Left lobe of liver (tissue), 2 donors: ENCODE results near the gene CLSTN3. TPM values are rescaled to one million over a fixed set of nuclear protein-coding genes. Genes with fewer than 3 reads are reported as not detected.
A peak's percentile ranks its signal among the peaks of the same experiment; 100 is the strongest.
"Not testable (repeated sequence)": the region's sequence is repeated elsewhere in the genome, so short reads cannot be mapped to it uniquely, and the experiment has no call there.

Source experiments
- ATAC-seq: fragments of 200-7000 bp; cut with Tn5 transposase; one replicate; pipeline ENCODE4 v1.9.1; 2020; ENCODE audit warnings: mild to moderate bottlenecking, moderate library complexity
- DNase-seq: peaks from one replicate; pipeline ENCODE4 v3.0.0-alpha.2; 2020; ENCODE audit warnings: low spot score
- total RNA-seq: library from RNA; stranded (reverse); gene quantifications from one replicate; pipeline ENCODE4 v1.2.1, GENCODE V29; 2021
- donor health status: DM: no; HTN: no; CAD: no; lungs with moderate emphysema.
- donor health status: DM: no; HTN: yes; CAD: no.

The CLSTN3 gene
- total RNA-seq, 1 donor from 2014 or later = 48.4 TPM

- DNase-seq = no peak
- no peak for ATAC-seq
Measured at GRCh38 chr12:7103837-7104584, 26.2 kb upstream of the CLSTN3 start.

GRCh38 chr12:7106082-7106481 lies 24.1 kb upstream of the CLSTN3 start:
- DNase-seq = no peak
- ATAC-seq = no peak

GRCh38 chr12:7107181-7107580 lies 23.0 kb upstream of the CLSTN3 start:
- DNase-seq, ATAC-seq: not testable (repeated sequence)

DNA sequence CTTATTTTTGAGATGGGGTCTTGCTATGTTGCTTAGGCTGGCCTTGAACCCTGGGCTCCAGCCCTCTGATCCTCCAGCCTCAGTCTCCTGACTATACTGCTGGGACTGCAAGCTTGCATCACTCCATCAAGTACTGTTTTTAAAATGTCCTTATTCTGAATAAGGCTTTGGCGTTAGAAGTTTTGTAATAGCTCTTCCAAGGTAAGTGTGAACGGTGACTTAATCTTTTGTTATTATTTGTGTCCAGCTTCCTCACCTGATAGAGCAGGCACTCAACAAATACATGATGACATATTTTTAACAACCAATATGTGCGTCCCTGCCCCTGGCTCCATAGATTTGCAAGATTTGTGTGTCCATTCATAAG lies 22.6 kb upstream of the CLSTN3 start:
- DNase-seq (no peak), ATAC-seq (no peak)

- DNase-seq = peak; percentile 82
- ATAC-seq = peak; percentile 77
Measured at GRCh38 chr12:7108003-7108795, 22.0 kb upstream of the CLSTN3 start.

DNA sequence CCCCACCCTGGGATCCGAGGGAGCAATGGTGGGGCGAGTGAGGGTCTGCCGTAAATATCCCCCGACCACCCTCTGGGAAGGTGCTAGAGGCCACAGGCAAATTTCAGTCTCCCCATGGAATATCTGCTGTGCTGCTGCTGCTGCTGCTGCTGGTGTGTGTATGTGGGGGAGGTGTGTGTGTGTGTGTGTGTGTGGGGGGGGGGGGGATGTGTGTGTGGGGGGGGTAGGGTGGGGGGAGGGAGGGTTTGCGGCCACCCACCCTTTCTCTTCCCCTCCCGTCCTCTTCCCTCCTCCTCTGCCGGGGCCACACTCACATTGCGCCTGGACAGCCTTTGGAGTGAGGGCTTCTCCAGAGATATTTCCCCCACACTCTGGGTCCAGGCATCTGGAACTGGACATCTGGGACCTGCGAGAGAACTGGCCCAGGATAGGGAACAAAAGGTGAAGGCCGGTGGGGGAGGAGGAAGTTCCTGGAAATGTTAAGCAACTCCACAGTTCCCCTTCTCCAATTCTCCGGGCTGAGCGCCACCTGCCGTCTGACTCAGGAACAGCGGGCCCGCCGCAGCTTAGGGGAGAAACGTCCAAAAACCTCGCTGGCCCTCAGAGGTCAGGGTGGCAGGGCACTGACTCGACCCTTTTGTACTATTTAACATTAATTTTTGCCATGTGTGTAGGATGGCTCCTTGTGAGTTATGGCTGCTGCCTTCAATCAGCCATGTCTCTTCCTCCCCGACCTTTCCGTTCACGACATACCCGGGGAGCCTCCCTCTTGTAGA lies 21.2 kb upstream of the CLSTN3 start, which contains the start of gene C1RL:
Gene C1RL, minus strand, starts transcription at position 419 of the 776 bp plus-strand sequence. Its CDS starts 34 bp downstream, at position 385.
- DNase-seq = peak; percentile 95
- ATAC-seq = peak; percentile 78

DNA sequence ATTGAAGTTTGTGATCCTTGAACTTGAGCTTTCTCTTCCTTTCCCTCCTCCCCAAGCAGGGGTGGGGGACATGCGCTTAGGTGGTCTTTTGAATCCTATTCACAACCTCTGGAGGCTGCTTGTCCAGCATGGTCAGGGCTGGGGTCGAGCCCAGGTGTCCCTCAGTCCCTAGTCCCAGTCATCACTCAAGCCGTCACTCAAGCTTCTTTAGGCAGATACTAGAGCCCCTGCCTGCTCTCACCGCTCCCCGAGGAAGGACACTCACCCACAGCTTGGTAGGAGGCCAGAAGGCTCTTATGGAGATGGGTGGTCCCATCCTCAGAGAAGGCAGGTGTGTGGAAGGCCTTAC lies 20.6 kb upstream of the CLSTN3 start:
- ATAC-seq (no peak), DNase-seq (no peak)

- ATAC-seq (no peak), DNase-seq (no peak)
Measured at GRCh38 chr12:7110661-7111060, 19.5 kb upstream of the CLSTN3 start.

DNA sequence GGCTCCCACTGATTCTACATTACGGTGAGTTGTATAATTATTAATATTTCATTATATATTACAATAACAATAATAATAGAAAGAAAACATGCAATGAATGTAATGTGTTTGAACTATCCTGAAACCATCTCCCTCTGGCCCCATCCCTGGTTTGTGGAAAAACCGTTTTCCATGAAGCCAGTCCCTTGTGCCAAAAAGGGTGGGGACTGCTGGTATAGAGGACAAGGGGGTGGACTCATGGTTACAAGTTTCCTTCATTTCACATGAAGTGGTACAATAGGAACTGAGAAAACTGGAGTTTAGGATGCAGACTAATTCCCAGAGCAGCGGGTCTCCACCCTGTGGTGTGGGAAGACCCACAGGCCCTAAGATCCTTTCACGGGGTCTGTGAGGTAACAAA lies 18.1 kb upstream of the CLSTN3 start:
- ATAC-seq (no peak), DNase-seq (no peak)

GRCh38 chr12:7113389-7113871 lies 16.7 kb upstream of the CLSTN3 start:
- ATAC-seq (peak; percentile 46), DNase-seq (no peak)

- DNase-seq (peak; percentile 42), ATAC-seq (no peak)
Measured at GRCh38 chr12:7114008-7114407, 16.2 kb upstream of the CLSTN3 start.

GRCh38 chr12:7114851-7115250 lies 15.3 kb upstream of the CLSTN3 start:
- DNase-seq (peak; percentile 33), ATAC-seq (no peak)

DNA sequence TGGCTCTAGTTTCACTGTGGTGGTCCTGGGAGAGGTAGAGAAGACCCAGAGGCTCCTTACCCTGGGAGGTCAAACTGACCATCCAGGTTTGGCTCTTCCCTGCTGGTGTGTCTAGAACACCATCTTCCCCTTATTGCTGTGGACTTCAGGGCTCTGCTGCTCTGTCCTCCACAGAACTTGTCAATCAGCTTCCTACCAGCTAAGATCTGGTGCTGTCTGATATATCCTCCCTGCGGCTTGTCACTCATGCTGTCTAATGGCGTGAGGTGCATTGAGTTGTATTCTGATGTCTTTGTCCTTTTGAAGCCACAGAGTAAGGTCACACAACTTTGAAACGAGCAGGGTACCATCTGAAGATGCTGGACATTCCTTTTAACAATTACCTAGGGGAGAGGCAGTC lies 14.0 kb upstream of the CLSTN3 start:
- ATAC-seq = no peak
- DNase-seq = no peak

DNA sequence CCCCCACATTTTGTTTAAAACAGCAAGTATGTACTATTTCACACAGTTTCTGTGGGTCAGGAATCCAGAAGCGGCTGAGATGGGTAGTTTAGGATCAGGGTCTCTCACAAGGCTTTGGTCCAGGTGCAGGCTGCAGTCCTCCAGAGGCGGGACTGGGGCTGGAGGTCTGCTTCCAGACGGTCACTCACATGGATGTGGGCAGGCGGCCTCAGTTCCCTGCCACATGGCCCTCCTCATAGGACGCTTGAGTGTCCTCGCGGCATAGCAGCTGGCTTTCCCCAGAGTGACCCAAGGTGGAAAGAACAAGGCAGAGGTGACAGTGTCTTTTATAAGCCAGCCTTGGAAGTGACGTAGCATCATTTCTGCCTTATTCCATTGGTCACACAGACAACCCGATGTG lies 13.3 kb upstream of the CLSTN3 start:
- no peak for ATAC-seq

GRCh38 chr12:7117670-7118069 lies 12.5 kb upstream of the CLSTN3 start:
- ATAC-seq (peak; percentile 9), DNase-seq (no peak)

More for the DNA sequence above, 13.3 kb upstream of the CLSTN3 start:
- DNase-seq = no peak

GRCh38 chr12:7118881-7119280 lies 11.3 kb upstream of the CLSTN3 start:
- ATAC-seq = no peak

DNA sequence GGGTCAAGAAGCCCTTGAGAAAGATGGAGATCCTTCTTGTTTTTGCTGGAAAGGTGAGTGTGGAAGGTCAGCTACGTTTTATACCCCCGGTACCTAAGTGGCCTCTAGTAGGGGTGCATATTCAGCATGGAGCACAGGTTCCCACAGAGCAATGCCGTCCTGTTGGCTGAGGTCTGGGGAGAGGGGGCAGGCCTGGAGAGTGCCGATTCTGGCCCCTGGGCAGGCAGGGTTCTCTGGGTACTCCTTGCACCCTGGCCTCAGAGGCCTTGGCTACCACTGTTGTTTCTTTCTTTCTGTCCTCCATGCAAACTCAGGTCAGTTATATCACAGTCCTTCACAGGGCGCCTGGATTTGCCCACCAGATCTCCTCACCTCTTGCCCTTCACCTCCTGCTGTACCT lies 10.0 kb upstream of the CLSTN3 start:
- no peak for ATAC-seq
- no peak for DNase-seq

More at GRCh38 chr12:7118881-7119280, 11.3 kb upstream of the CLSTN3 start:
- DNase-seq = no peak

- ATAC-seq = peak; percentile 0
- DNase-seq = no peak
Measured at GRCh38 chr12:7121324-7121723, 8.8 kb upstream of the CLSTN3 start.

GRCh38 chr12:7122811-7123769 lies 7.1 kb upstream of the CLSTN3 start:
- ATAC-seq = peak; percentile 35
- DNase-seq = peak; percentile 75
